ENCODE results near the gene HPS1.

HPS1 gene

GRCh38 chr10:98431016-98431415 lies 15.7 kb downstream of the HPS1 start:
- no peak for DNase-seq (ENCODE audit: low read depth)

GRCh38 chr10:98430427-98430826 lies 16.3 kb downstream of the HPS1 start:
- no peak for DNase-seq (ENCODE audit: low read depth)

GRCh38 chr10:98429320-98430072 lies 17.2 kb downstream of the HPS1 start:
- no peak for DNase-seq (ENCODE audit: low read depth)

- DNase-seq (ENCODE audit: low read depth) = no peak
These were observed 19.7 kb downstream of the HPS1 start for GRCh38 chr10:98427011-98427515.

- DNase-seq (ENCODE audit: low read depth) = no peak
These were observed 21.0 kb downstream of the HPS1 start for GRCh38 chr10:98425511-98426352.

GRCh38 chr10:98424295-98425254 lies 22.2 kb downstream of the HPS1 start:
- no peak for DNase-seq (ENCODE audit: low read depth)

- DNase-seq (ENCODE audit: low read depth) = no peak
These were observed 23.0 kb downstream of the HPS1 start for GRCh38 chr10:98423691-98424120.

GRCh38 chr10:98422182-98422581 lies 24.6 kb downstream of the HPS1 start:
- no peak for DNase-seq (ENCODE audit: low read depth)

- DNase-seq (ENCODE audit: low read depth) = no peak
These were observed 25.9 kb downstream of the HPS1 start for GRCh38 chr10:98420786-98421185.

- DNase-seq (ENCODE audit: low read depth) = no peak
These were observed 27.1 kb downstream of the HPS1 start for GRCh38 chr10:98419469-98420261.

- DNase-seq (ENCODE audit: low read depth) = no peak
These were observed 27.9 kb downstream of the HPS1 start for GRCh38 chr10:98418665-98419468.

GRCh38 chr10:98417973-98418664 lies 28.6 kb downstream of the HPS1 start:
- DNase-seq (ENCODE audit: low read depth) = no peak

- DNase-seq (ENCODE audit: low read depth) = no peak
These were observed 29.2 kb downstream of the HPS1 start for GRCh38 chr10:98417481-98417959.

- no peak for DNase-seq (ENCODE audit: low read depth)
These were observed 29.9 kb downstream of the HPS1 start for GRCh38 chr10:98416606-98417388.

- DNase-seq (ENCODE audit: low read depth) = no peak
These were observed 31.0 kb downstream of the HPS1 start for GRCh38 chr10:98415731-98416119.

- no peak for DNase-seq (ENCODE audit: low read depth)
These were observed 31.6 kb downstream of the HPS1 start, which contains the start of gene PYROXD2 for GRCh38 chr10:98414932-98415730. PYROXD2 (minus strand) TSS chr10:98415182; CDS start chr10:98415135, 47 bp downstream.

GRCh38 chr10:98414578-98414931 lies 32.2 kb downstream of the HPS1 start:
- no peak for DNase-seq (ENCODE audit: low read depth)

- DNase-seq (ENCODE audit: low read depth) = no peak
These were observed 35.0 kb downstream of the HPS1 start for GRCh38 chr10:98411768-98412167.
